IMR-90 (cell line): ENCODE results near the gene MRPL32. TPM values are rescaled to one million over a fixed set of nuclear protein-coding genes. Genes with fewer than 3 reads are reported as not detected.

Experiments used
- ATAC-seq: fragments of 200-7000 bp; cut with Tn5 transposase; 2 replicates; pipeline ENCODE4 v1.9.1; 2020; ENCODE audit warnings: low read depth, mild to moderate bottlenecking, moderate library complexity
- BruUV-seq: library from RNA; stranded (reverse); fragments of 400-500 nt; replicated peaks from 2 replicates; lab custom pipeline; 2021; lab: Mats Ljungman, UMichigan
- CTCF ChIA-PET: fragments of 300-600 bp; formaldehyde crosslinking; extraction: SDS; loops from one replicate; lab custom pipeline; 2021; ENCODE audit warnings: antibody characterized with exemption; lab: Yijun Ruan, JAX
- POLR2A ChIA-PET: fragments of 300-600 bp; sonication (Branson Sonifier 250); formaldehyde crosslinking; loops from one replicate; lab custom pipeline; 2022; ENCODE audit warnings: antibody characterized with exemption; ENCODE audit not compliant: unreplicated experiment; lab: Charles Lee
- DNase-seq: peaks from one replicate; pipeline ENCODE4 v3.0.0; 2013
- H2AFZ ChIP-seq: replicated peaks from 2 replicates; pipeline ENCODE3; 2013; ENCODE audit warnings: low read length, mild to moderate bottlenecking; ENCODE audit not compliant: poor library complexity
- H2AK5ac ChIP-seq: 2 replicates; pipeline ENCODE4 v1.6.1; 2013; ENCODE audit warnings: low read depth, low read length, inconsistent platforms
- H2AK9ac ChIP-seq: replicated peaks from 2 replicates; pipeline ENCODE3; 2013; ENCODE audit warnings: mild to moderate bottlenecking, low read depth, low read length, moderate library complexity; ENCODE audit not compliant: poor library complexity
- H2BK120ac ChIP-seq: 2 replicates; pipeline ENCODE4 v1.6.1; 2013; ENCODE audit warnings: low read depth, low read length, inconsistent platforms
- H2BK15ac ChIP-seq: 3 replicates; pipeline ENCODE4 v1.6.1; 2013; ENCODE audit warnings: low read depth, low read length, inconsistent platforms
- H2BK20ac ChIP-seq: 2 replicates; pipeline ENCODE4 v1.6.1; 2013; ENCODE audit warnings: low read depth, mild to moderate bottlenecking, inconsistent platforms, low read length, moderate library complexity
- H2BK5ac ChIP-seq: 2 replicates; pipeline ENCODE4 v1.6.1; 2013; ENCODE audit warnings: mild to moderate bottlenecking, low read depth, low read length, inconsistent platforms; ENCODE audit not compliant: poor library complexity, severe bottlenecking
- H3K14ac ChIP-seq: replicated peaks from 2 replicates; pipeline ENCODE4 v1.6.1; 2013; ENCODE audit warnings: low read depth, low read length, inconsistent platforms
- H3K18ac ChIP-seq: 2 replicates; pipeline ENCODE4 v1.6.1; 2013; ENCODE audit warnings: low read depth, low read length, control low read depth
- H3K23ac ChIP-seq: 2 replicates; pipeline ENCODE4 v1.6.1; 2013; ENCODE audit warnings: low read depth, low read length, inconsistent platforms
- H3K27ac ChIP-seq: 2 replicates; pipeline ENCODE4 v1.5.1; 2013; ENCODE audit warnings: mild to moderate bottlenecking, control low read depth, low read length; ENCODE audit not compliant: insufficient read depth
- H3K27me3 ChIP-seq: 2 replicates; pipeline ENCODE4 v1.6.1; 2013; ENCODE audit warnings: low read length; ENCODE audit not compliant: control insufficient read depth, insufficient read depth
- H3K36me3 ChIP-seq: 2 replicates; pipeline ENCODE4 v1.6.1; 2013; ENCODE audit warnings: low read length, mixed read lengths; ENCODE audit not compliant: control insufficient read depth, insufficient read depth
- H3K4ac ChIP-seq: 2 replicates; pipeline ENCODE4 v1.6.1; 2013; ENCODE audit warnings: low read depth, low read length, inconsistent platforms
- H3K4me1 ChIP-seq: 2 replicates; pipeline ENCODE4 v1.6.1; 2013; ENCODE audit warnings: low read length, mixed read lengths; ENCODE audit not compliant: control insufficient read depth, insufficient read depth
- H3K4me2 ChIP-seq: 2 replicates; pipeline ENCODE4 v1.6.1; 2013; ENCODE audit warnings: low read depth, mild to moderate bottlenecking, control low read depth, low read length, moderate library complexity
- H3K4me3 ChIP-seq: 2 replicates; pipeline ENCODE4 v1.5.1; 2013; ENCODE audit warnings: low read depth, mild to moderate bottlenecking, control low read depth, low read length, moderate library complexity; ENCODE audit not compliant: insufficient read depth
- H3K56ac ChIP-seq: 2 replicates; pipeline ENCODE4 v1.6.1; 2013; ENCODE audit warnings: low read length, inconsistent platforms; ENCODE audit not compliant: insufficient read depth; ENCODE audit errors: extremely low read depth
- H3K79me1 ChIP-seq, 2 experiments: 2 replicates each; pipeline ENCODE4 v1.6.1; 2013; ENCODE audit warnings: low read length in 2 of 2, inconsistent platforms in 1 of 2, low read depth in 1 of 2
- H3K9ac ChIP-seq: 2 replicates; pipeline ENCODE4 v1.6.1; 2013; ENCODE audit warnings: low read depth, low read length, control low read depth
- H3K9me1 ChIP-seq: 2 replicates; pipeline ENCODE4 v1.6.1; 2013; ENCODE audit warnings: low read length, inconsistent platforms; ENCODE audit not compliant: insufficient read depth
- H3K9me3 ChIP-seq: 2 replicates; pipeline ENCODE4 v1.6.1; 2013; ENCODE audit warnings: low read length; ENCODE audit not compliant: control insufficient read depth, insufficient read depth
- H4K20me1 ChIP-seq: 2 replicates; pipeline ENCODE4 v1.6.1; 2013; ENCODE audit warnings: low read length, inconsistent platforms; ENCODE audit not compliant: insufficient read depth
- H4K5ac ChIP-seq: 2 replicates; pipeline ENCODE4 v1.6.1; 2013; ENCODE audit warnings: mild to moderate bottlenecking, low read depth, low read length, control low read depth
- H4K8ac ChIP-seq, 2 experiments: 2 replicates each; pipeline ENCODE4 v1.6.1; 2013; ENCODE audit warnings: low read depth in 2 of 2, low read length in 2 of 2, control low read depth in 1 of 2, inconsistent platforms in 1 of 2
- H4K91ac ChIP-seq: 2 replicates; pipeline ENCODE4 v1.6.1; 2013; ENCODE audit warnings: low read depth, low read length, inconsistent platforms; ENCODE audit not compliant: insufficient read depth
- MAFK ChIP-seq: IDR thresholded peaks from 2 replicates; pipeline ENCODE4 v1.6.1; 2012; ENCODE audit warnings: low read depth, low read length, improper control_type of control experiment
- WGBS, 2 experiments: methylation state at CpG; one replicate each; pipeline versions ENCODE4 v1.1.5 to v1.1.7; 2013; ENCODE audit warnings: missing lambda C conversion rate in 2 of 2; ENCODE audit not compliant: insufficient read length in 1 of 2; ENCODE audit errors: extremely low coverage in 2 of 2; 5-methylcytosine and 5-hydroxymethylcytosine counted together
- dilution Hi-C: fragments of 300-500 bp; cut with HindIII; formaldehyde crosslinking; loops from one replicate; pipeline ENCODE4 v1.14.3; 2018; ENCODE audit warnings: low sequenced_read_pairs; ENCODE audit not compliant: unreplicated experiment
- in situ Hi-C: fragments of 300-500 bp; cut with MboI; formaldehyde crosslinking; loops from 3 replicates; pipeline ENCODE4 v1.14.3; 2019; ENCODE audit warnings: low sequenced_read_pairs, inconsistent platforms, mixed read lengths
- intact Hi-C: fragments of 100-400 bp; cut with micrococcal nuclease; formaldehyde crosslinking; loops from 2 replicates; pipeline ENCODE4 v1.10.0; 2022
- polyA plus RNA-seq, 3 experiments: library from polyadenylated mRNA; depleted of rRNA; stranded (reverse); fragments of >200 nt; gene quantifications; 2 replicates each; pipeline ENCODE4 v1.2.3, GENCODE V29; 2012; ENCODE audit warnings: low replicate concordance in 1 of 3
- total RNA-seq: library from RNA; depleted of rRNA; stranded (reverse); fragments of >200 nt; gene quantifications from 2 replicates; pipeline ENCODE4 v1.2.3, GENCODE V29; 2012

MRPL32 gene
- total and polyA plus RNA-seq, 2 of the 4 experiments (the other 2 are of a cell fraction), result 42.3 to 75.3 TPM

DNA sequence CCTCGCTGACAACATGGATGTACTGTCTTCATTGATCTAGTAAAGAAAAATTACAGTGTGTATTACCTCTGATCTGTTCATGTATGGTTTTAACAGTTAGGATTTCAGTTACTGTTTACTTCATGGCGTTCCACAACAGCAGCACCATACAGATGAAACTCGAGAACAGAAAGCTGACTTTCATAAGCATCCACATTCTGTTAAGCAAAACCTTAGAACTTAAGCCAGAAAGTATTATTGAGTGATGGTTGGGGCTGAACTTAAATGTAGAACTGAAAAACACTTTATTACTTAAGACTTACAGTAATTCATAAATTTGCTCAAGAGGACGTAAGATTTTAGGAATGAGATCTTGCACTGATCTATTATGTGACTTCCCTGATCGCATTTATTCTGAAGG is 3.7 kb downstream of the MRPL32 start:
- H2BK5ac ChIP-seq, result no peak overlapping the region
- no peak overlapping the region for H3K9ac ChIP-seq
- no peak overlapping the region for H3K18ac ChIP-seq
- H2AFZ ChIP-seq, result no peak overlapping the region
- H3K4me1 ChIP-seq, result peaks cover 2% of the 10 kb centered on the region; the same call in 1 of the 2 replicates
- no peak overlapping the region for H3K4me2 ChIP-seq
- BruUV-seq, result no TSS peak
- peaks cover 17 to 39% of the 10 kb centered on the region in 2 experiments for H3K79me1 ChIP-seq
- TF ChIP-seq MAFK, result no peak
- dilution Hi-C loops (loop anchor here (25.0 kb wide), 1 partner anchor 301 kb away; no protein-coding TSS in a partner anchor), in situ Hi-C loops (loop anchor here (5.0 to 25.0 kb wide), 2 partner anchors 326 to 901 kb away; no protein-coding TSS in a partner anchor), intact Hi-C loops (loop anchor here (10.0 kb wide), 1 partner anchor 649 kb away; the partner anchor contains the start of gene STK17A)
- ATAC-seq (no peak), DNase-seq (no peak)
- WGBS, 2 experiments, result no CpG with 5 or more reads among the region's 5 CpGs
- H2BK120ac ChIP-seq, result no peak overlapping the region
- H2AK9ac ChIP-seq, result no peak overlapping the region
- POLR2A ChIA-PET, result no interaction called here
- H3K9me1 ChIP-seq, result peaks cover 4% of the 10 kb centered on the region; the same call in 1 of the 2 replicates
- no peak overlapping the region for H3K56ac ChIP-seq
- H3K9me3 ChIP-seq, result no peaks in the 10 kb centered on the region
- H2AK5ac ChIP-seq, result no peak overlapping the region
- no peak overlapping the region for H2BK20ac ChIP-seq
- H3K23ac ChIP-seq, result no peak overlapping the region
- no peak overlapping the region for H4K91ac ChIP-seq
- no peak overlapping the region for H2BK15ac ChIP-seq
- no peak overlapping the region for H4K5ac ChIP-seq
- no peak overlapping the region for H3K27ac ChIP-seq
- H3K4me3 ChIP-seq, result no peak overlapping the region
- H3K4ac ChIP-seq, result no peak overlapping the region
- H3K14ac ChIP-seq, result no peak overlapping the region
- CTCF ChIA-PET, result interaction anchor here (0.6 to 1.0 kb wide), 2 partner anchors 10 to 519 kb away, joined by 3 to 4 read pairs; no protein-coding TSS in a partner anchor
- no peak overlapping the region for H4K8ac ChIP-seq
- peaks cover 12% of the 10 kb centered on the region for H3K36me3 ChIP-seq
- peaks cover 11% of the 10 kb centered on the region; the same call in 1 of the 2 replicates for H4K20me1 ChIP-seq
- no peaks in the 10 kb centered on the region for H3K27me3 ChIP-seq
